Measurements from ENCODE around the gene MAP3K19. TPM values are rescaled to one million over a fixed set of nuclear protein-coding genes. Genes with fewer than 3 reads are reported as not detected.

MAP3K19 gene
- polyA plus RNA-seq, 1 donor (not counting 4 experiments of a cell fraction or from before 2014, with no cell fraction given) = not detected

- dilution Hi-C loops (cut with MboI; ENCODE audit: extremely low pct_ligation_motif_present, low sequenced_read_pairs) = no loop called here
- Histone ChIP-seq H3K4me1 (ENCODE audit: control insufficient read depth, extremely low read depth, insufficient read depth, low read length) (peaks cover 6% of the 10 kb centered on the region), H3K9me1 (ENCODE audit: control insufficient read depth, extremely low read depth, insufficient read depth, low read length) (no peaks in the 10 kb centered on the region), H3K9me3 (ENCODE audit: control insufficient read depth, low read depth, low read length) (no peaks in the 10 kb centered on the region), H3K27ac (ENCODE audit: control insufficient read depth, insufficient read depth, low read length) (no peak overlapping the region), H2AFZ (ENCODE audit: control insufficient read depth, low read length) (no peak overlapping the region), H3K36me3 (ENCODE audit: control insufficient read depth in 2 of 2, extremely low read depth in 1 of 2, insufficient read depth in 2 of 2, low read length in 2 of 2) (peaks cover 2 to 8% of the 10 kb centered on the region in 2 experiments), H3K27me3 (ENCODE audit: control insufficient read depth, extremely low read depth, insufficient read depth, low read length) (no peaks in the 10 kb centered on the region), H3K4me3 (ENCODE audit: control insufficient read depth in 2 of 3, extremely low read depth in 1 of 3, insufficient read depth in 2 of 3, low read depth in 1 of 3, low read length in 3 of 3) (no peak overlapping the region), H3K9ac (ENCODE audit: control insufficient read depth, extremely low read depth, insufficient read depth, low read length) (no peak overlapping the region), H3K4me2 (ENCODE audit: control insufficient read depth, extremely low read depth, insufficient read depth, low read depth, low read length) (no peak overlapping the region), H4K20me1 (ENCODE audit: control insufficient read depth, extremely low read depth, insufficient read depth, low read length) (peaks cover 8% of the 10 kb centered on the region), H3K79me2 (ENCODE audit: control insufficient read depth, insufficient read depth, low read length) (peaks cover 96% of the 10 kb centered on the region)
- TF ChIP-seq CTCF (optimal IDR thresholded peaks at IDR 0.05 in 1 of 3, IDR thresholded peaks at IDR 0.05 in 1 of 3, conservative IDR thresholded peaks at IDR 0.05 in 1 of 3; ENCODE audit: extremely low read depth in 1 of 3, insufficient read depth in 2 of 3, low read length in 3 of 3) = no peak
- no peak for TF ChIP-seq EZH2 (IDR thresholded peaks at IDR 0.05; ENCODE audit: low read length)
- FAIRE-seq = no peak
- DNase-seq (ENCODE audit: low read depth, low spot score) = no peak
These were observed 113.5 kb downstream of the MAP3K19 start for GRCh38 chr2:134933732-134934131.

- Histone ChIP-seq H3K4me1 (ENCODE audit: control insufficient read depth, extremely low read depth, insufficient read depth, low read length) (peaks cover 6% of the 10 kb centered on the region), H4K20me1 (ENCODE audit: control insufficient read depth, extremely low read depth, insufficient read depth, low read length) (peaks cover 8% of the 10 kb centered on the region), H3K4me3 (ENCODE audit: control insufficient read depth in 2 of 3, extremely low read depth in 1 of 3, insufficient read depth in 2 of 3, low read depth in 1 of 3, low read length in 3 of 3) (no peak overlapping the region), H2AFZ (ENCODE audit: control insufficient read depth, low read length) (no peak overlapping the region), H3K9ac (ENCODE audit: control insufficient read depth, extremely low read depth, insufficient read depth, low read length) (no peak overlapping the region), H3K27ac (ENCODE audit: control insufficient read depth, insufficient read depth, low read length) (no peak overlapping the region), H3K36me3 (ENCODE audit: control insufficient read depth in 2 of 2, extremely low read depth in 1 of 2, insufficient read depth in 2 of 2, low read length in 2 of 2) (peaks cover 0 to 8% of the 10 kb centered on the region in 2 experiments), H3K27me3 (ENCODE audit: control insufficient read depth, extremely low read depth, insufficient read depth, low read length) (no peaks in the 10 kb centered on the region), H3K9me3 (ENCODE audit: control insufficient read depth, low read depth, low read length) (no peaks in the 10 kb centered on the region), H3K4me2 (ENCODE audit: control insufficient read depth, extremely low read depth, insufficient read depth, low read depth, low read length) (no peak overlapping the region), H3K79me2 (ENCODE audit: control insufficient read depth, insufficient read depth, low read length) (peaks cover 98% of the 10 kb centered on the region), H3K9me1 (ENCODE audit: control insufficient read depth, extremely low read depth, insufficient read depth, low read length) (no peaks in the 10 kb centered on the region)
- DNase-seq (ENCODE audit: low read depth, low spot score) = no peak
- no peak for FAIRE-seq
- dilution Hi-C loops (cut with MboI; ENCODE audit: extremely low pct_ligation_motif_present, low sequenced_read_pairs) = no loop called here
- TF ChIP-seq CTCF (optimal IDR thresholded peaks at IDR 0.05 in 1 of 3, IDR thresholded peaks at IDR 0.05 in 1 of 3, conservative IDR thresholded peaks at IDR 0.05 in 1 of 3; ENCODE audit: extremely low read depth in 1 of 3, insufficient read depth in 2 of 3, low read length in 3 of 3) (no peak), EZH2 (IDR thresholded peaks at IDR 0.05; ENCODE audit: low read length) (no peak)
These were observed 114.3 kb downstream of the MAP3K19 start for GRCh38 chr2:134932864-134933526.
